ENCODE measurements around the gene RACGAP1. TPM values are rescaled to one million over a fixed set of nuclear protein-coding genes. Genes with fewer than 3 reads are reported as not detected.

RACGAP1 gene
- total RNA-seq, 4 donors from 2014 or later: 10.5 to 23.7 (median 13.1) TPM

- no peak overlapping the region for H3K27ac ChIP-seq
- WGBS, 2 donors (ENCODE audit: low coverage in 1 of 2): no CpG with 5 or more reads among the region's 12 CpGs
- TF ChIP-seq POLR2AphosphoS5 (IDR thresholded peaks at IDR 0.05) (no peak), POLR2A (IDR thresholded peaks at IDR 0.05) (no peak), CTCF (IDR thresholded peaks at IDR 0.05) (no peak)
- H3K4me3 ChIP-seq: no peak overlapping the region
- H3K27me3 ChIP-seq: peaks cover 8% of the 10 kb centered on the region
- peaks cover 3 to 29% (median 14%) of the 10 kb centered on the region in 3 donors for H3K4me1 ChIP-seq
- H3K9me3 ChIP-seq: no peaks in the 10 kb centered on the region
- H3K36me3 ChIP-seq: no peaks in the 10 kb centered on the region
- no peak for ATAC-seq
These were observed 34.3 kb upstream of the RACGAP1 start for GRCh38 chr12:50059440-50060119.

- Histone ChIP-seq H3K36me3 (no peaks in the 10 kb centered on the region), H3K27me3 (peaks cover 8% of the 10 kb centered on the region), H3K4me3 (no peak overlapping the region), H3K9me3 (no peaks in the 10 kb centered on the region), H3K4me1 (peaks cover 3 to 29% (median 14%) of the 10 kb centered on the region in 3 donors), H3K27ac (no peak overlapping the region)
- ATAC-seq: no peak
- 61% methylated on average over 3 of the region's 15 CpGs; no CpG with 5 or more reads in 1 of the 2 donors for WGBS, 2 donors (ENCODE audit: low coverage in 1 of 2)
- TF ChIP-seq POLR2A (IDR thresholded peaks at IDR 0.05): no peak
- TF ChIP-seq POLR2AphosphoS5 (IDR thresholded peaks at IDR 0.05): no peak
- TF ChIP-seq EP300 (IDR thresholded peaks at IDR 0.05): no peak
- no peak for TF ChIP-seq CTCF (IDR thresholded peaks at IDR 0.05)
These were observed 33.5 kb upstream of the RACGAP1 start for GRCh38 chr12:50058743-50059312.

GRCh38 chr12:50057896-50058670 lies 32.8 kb upstream of the RACGAP1 start:
- Histone ChIP-seq H3K27ac (peak overlapping the region in 3 of 4 donors; percentile 69 to 76 (median 75)), H3K27me3 (peaks cover 8% of the 10 kb centered on the region), H3K9me3 (no peaks in the 10 kb centered on the region), H3K36me3 (no peaks in the 10 kb centered on the region), H3K4me1 (peaks cover 3 to 29% (median 14%) of the 10 kb centered on the region in 3 donors), H3K4me3 (peak overlapping the region; percentile 46 to 70)
- WGBS, 2 donors (ENCODE audit: low coverage in 1 of 2): 67% methylated on average over 3 of the region's 30 CpGs; no CpG with 5 or more reads in 1 of the 2 donors
- ATAC-seq: no peak
- TF ChIP-seq EP300 (IDR thresholded peaks at IDR 0.05) (no peak), POLR2AphosphoS5 (IDR thresholded peaks at IDR 0.05) (no peak), CTCF (IDR thresholded peaks at IDR 0.05) (no peak), POLR2A (IDR thresholded peaks at IDR 0.05) (no peak)

GRCh38 chr12:50057000-50057841 lies 31.9 kb upstream of the RACGAP1 start, which contains the start of gene ASIC1:
Gene ASIC1, plus strand, starts transcription at chr12:50057596. Its CDS starts 1,171 bp downstream, at chr12:50058767.
- TF ChIP-seq CTCF (IDR thresholded peaks at IDR 0.05) (peak in 3 of 4 experiments; percentile 30 to 40 (median 35)), EP300 (IDR thresholded peaks at IDR 0.05) (no peak)
- WGBS, 2 donors (ENCODE audit: low coverage in 1 of 2): 0 to 3% methylated on average over 4 to 5 of the region's 88 CpGs
- peak; percentile 82 for ATAC-seq

More at GRCh38 chr12:50057000-50057841, 31.9 kb upstream of the RACGAP1 start, which contains the start of gene ASIC1:
- Histone ChIP-seq H3K27me3 (peaks cover 8% of the 10 kb centered on the region), H3K36me3 (no peaks in the 10 kb centered on the region), H3K9me3 (no peaks in the 10 kb centered on the region), H3K4me3 (peak within 1 kb of the TSS; percentile 46 to 70), H3K4me1 (peaks cover 3 to 29% (median 14%) of the 10 kb centered on the region in 3 donors), H3K27ac (peak within 1 kb of the TSS in 3 of 4 donors; percentile 69 to 76 (median 75))

All from gastroesophageal sphincter (tissue), 4 donors.